NB4 (cell line): ENCODE results near the gene APOC1.

Source experiments
- POLR2A ChIP-seq: IDR thresholded peaks from 2 replicates; pipeline ENCODE4 v1.6.1; 2011; ENCODE audit warnings: mild to moderate bottlenecking; ENCODE audit not compliant: insufficient read length; ENCODE audit errors: extremely low read depth
- TF ChIP-seq, protein P1 (sequence below): IDR thresholded peaks from one replicate; pipeline ENCODE4 v1.5.1; 2012; ENCODE audit warnings: low read depth, low read length

DNA sequence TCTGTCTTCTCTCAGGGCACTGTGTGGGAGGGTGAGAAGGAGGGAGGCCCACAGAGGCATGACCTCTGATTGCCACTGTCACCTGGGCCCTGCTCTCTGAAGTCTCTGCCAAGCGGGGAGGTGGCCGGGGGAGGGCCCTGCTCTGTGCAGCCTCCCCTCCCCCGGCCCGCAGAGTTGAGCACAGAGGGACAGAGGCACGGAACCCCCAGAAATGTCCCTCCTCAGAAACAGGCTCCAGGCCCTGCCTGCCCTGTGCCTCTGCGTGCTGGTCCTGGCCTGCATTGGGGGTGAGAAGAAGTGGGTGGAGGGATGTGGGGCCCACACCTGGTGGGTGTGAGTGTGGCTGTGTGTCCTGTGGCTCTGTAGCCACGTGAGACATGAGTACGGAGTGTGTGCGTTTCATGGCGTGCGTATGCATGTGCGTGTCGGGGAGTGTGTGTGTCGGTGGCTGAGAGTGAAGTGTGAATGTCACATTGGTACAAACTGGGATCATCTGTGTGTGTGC, 27.7 kb downstream of the APOC1 start, which contains the start of gene APOC4:
- no peak for TF ChIP-seq POLR2A
- TF ChIP-seq, protein P1, sequence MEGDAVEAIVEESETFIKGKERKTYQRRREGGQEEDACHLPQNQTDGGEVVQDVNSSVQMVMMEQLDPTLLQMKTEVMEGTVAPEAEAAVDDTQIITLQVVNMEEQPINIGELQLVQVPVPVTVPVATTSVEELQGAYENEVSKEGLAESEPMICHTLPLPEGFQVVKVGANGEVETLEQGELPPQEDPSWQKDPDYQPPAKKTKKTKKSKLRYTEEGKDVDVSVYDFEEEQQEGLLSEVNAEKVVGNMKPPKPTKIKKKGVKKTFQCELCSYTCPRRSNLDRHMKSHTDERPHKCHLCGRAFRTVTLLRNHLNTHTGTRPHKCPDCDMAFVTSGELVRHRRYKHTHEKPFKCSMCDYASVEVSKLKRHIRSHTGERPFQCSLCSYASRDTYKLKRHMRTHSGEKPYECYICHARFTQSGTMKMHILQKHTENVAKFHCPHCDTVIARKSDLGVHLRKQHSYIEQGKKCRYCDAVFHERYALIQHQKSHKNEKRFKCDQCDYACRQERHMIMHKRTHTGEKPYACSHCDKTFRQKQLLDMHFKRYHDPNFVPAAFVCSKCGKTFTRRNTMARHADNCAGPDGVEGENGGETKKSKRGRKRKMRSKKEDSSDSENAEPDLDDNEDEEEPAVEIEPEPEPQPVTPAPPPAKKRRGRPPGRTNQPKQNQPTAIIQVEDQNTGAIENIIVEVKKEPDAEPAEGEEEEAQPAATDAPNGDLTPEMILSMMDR, result no peak
